Thyroid gland (tissue), 4 donors: ENCODE results near the gene LRRC72.

Experiments used
- CTCF ChIP-seq, 6 experiments: fragments of 200-600 bp in 3 of 6; fragments of 450-650 bp in 3 of 6; sonication (generic) in 3 of 6; IDR thresholded peaks; one replicate each; pipeline ENCODE4 v1.5.1; 2016 to 2019; ENCODE audit warnings: antibody characterized with exemption in 6 of 6, mild to moderate bottlenecking in 2 of 6, inconsistent platforms in 1 of 6, moderate library complexity in 1 of 6
- POLR2A ChIP-seq, 2 donors: fragments of 450-650 bp; IDR thresholded peaks; one replicate each; pipeline ENCODE4 v1.6.1; 2017; ENCODE audit warnings: antibody characterized with exemption in 2 of 2, mild to moderate bottlenecking in 2 of 2, moderate library complexity in 1 of 2

DNA sequence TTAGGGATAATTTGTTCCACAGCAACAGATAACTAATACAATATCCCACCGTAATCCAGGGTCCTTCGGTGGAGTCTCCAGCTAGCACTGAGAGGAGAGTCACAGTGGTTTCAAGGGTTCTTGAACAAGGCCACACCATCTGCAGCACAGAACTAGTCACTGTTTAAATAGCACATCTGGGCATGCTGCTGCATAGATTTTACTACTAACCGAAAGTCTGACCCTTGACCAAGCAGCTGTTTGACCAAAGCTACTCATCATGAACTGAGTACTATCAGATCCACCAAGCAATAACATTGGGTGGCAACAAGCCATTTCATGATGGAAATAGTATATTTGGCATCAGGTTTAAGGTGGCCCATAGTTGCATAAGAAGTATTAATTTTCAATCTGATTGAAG lies 65.8 kb downstream of the LRRC72 start:
- TF ChIP-seq CTCF (IDR thresholded peaks at IDR 0.05) (no peak), POLR2A (IDR thresholded peaks at IDR 0.05) (no peak)
